ENCODE measurements around the gene BPGM. TPM values are rescaled to one million over a fixed set of nuclear protein-coding genes. Genes with fewer than 3 reads are reported as not detected.
A peak's percentile ranks its signal among the peaks of the same experiment; 100 is the strongest.
"Not testable (repeated sequence)": the region's sequence is repeated elsewhere in the genome, so short reads cannot be mapped to it uniquely, and the experiment has no call there.

BPGM gene
- total RNA-seq, 8 experiments from 2014 or later: 9.2 to 34.4 (median 19.8) TPM

DNA sequence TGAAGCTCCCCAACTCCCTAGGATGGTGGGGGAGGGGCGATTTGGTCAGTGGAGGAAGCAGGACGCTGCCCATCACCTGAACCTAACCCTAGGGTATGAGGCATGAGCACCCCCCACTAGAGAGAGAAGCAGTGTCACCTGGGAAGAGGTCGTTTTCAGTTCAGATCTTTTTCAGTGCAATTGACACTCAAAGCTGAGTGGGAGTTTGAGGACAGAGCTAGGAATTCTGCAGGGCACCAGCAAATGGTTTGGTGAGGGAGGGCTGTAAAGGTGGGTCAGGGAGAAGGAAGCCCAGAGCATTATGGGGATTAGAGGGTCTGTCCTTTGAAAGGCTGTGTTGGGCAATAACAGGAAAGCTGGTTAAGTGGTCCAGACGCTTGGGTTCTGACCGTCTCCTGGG lies 10.9 kb downstream of the BPGM start:
- Histone ChIP-seq H3K4me3 (no peak overlapping the region), H3K4me1 (replicated peaks in 1 of 2) (no peaks in the 10 kb centered on the region), H3K27ac (no peak overlapping the region)
- ATAC-seq (replicated peaks in 6 of 8): no peak
- in situ Hi-C loops (cut with MboI; ENCODE audit: low pct_unique_long_range_greater_than_20kb in 2 of 9, low sequenced_read_pairs in 9 of 9, unreplicated experiment in 9 of 9): no loop called here
- WGBS, 10 experiments: 70 to 100% (median 80%) methylated on average over 1 to 5 of the region's 5 CpGs; no CpG with 5 or more reads in 5 of the 10 experiments

DNA sequence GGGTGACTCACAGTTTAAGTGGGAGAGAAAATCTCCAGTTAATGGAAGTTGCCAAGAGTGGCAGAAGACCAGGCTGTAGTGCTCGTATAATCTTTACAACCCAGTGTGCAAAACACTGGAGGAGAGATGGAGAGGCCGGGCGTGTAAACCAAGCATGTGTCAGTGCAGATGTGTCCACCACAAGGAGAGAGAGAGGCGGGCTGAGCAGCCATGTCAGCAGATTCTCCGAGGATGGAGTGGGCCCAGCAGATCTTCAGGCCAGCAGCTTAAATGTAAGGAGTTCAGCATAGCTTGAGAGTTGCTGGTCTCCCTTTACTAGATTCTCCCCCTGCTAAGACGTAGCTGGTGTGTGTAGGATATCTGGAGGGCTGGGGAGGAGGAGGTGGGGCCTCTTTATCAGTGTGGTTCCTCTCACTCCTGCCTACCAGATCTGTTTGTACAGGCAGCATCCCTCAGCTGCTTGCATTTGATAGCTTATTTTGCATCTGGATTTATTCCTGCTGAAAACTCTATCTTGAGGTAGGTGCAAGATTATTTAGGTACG lies 13.7 kb downstream of the BPGM start:
- in situ Hi-C loops (cut with MboI; ENCODE audit: low pct_unique_long_range_greater_than_20kb in 2 of 9, low sequenced_read_pairs in 9 of 9, unreplicated experiment in 9 of 9): no loop called here
- Histone ChIP-seq H3K4me1 (replicated peaks in 1 of 2) (no peaks in the 10 kb centered on the region), H3K4me3 (no peak overlapping the region), H3K27ac (peak overlapping the region in 1 of 2 donors; percentile 16)
- ATAC-seq (replicated peaks in 6 of 8): peak in 5 of 8 experiments; percentile 17 to 81 (median 37)
- WGBS, 10 experiments: 17 to 100% (median 88%) methylated on average over 1 to 7 of the region's 7 CpGs

DNA sequence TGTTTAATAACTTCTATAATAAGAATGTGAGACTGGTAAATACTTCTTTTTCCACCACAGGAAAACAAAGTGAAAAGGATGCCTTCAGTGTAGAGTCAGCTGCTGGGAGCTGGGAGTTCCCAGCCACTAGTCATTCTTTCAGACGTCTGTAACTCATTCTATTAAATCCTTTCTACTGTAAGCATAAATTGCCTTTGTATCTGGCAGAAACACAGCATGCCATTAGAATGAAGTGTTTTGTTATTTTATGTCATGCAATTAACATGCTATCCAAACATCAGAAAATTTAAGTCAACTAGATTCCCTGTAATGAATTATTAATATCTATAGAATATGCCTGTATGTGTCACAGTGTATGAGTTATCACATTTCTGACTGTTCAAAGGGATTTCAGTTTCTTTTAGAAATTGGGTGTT lies 14.3 kb downstream of the BPGM start:
- no peak overlapping the region for H3K4me3 ChIP-seq
- ATAC-seq (replicated peaks in 6 of 8): peak in 3 of 8 experiments; percentile 81 to 89 (median 87)
- H3K4me1 ChIP-seq (replicated peaks in 1 of 2): no peaks in the 10 kb centered on the region
- 0 to 75% (median 40%) methylated on average over 1 of the region's 1 CpG; no CpG with 5 or more reads in 7 of the 10 experiments for WGBS, 10 experiments
- in situ Hi-C loops (cut with MboI; ENCODE audit: low pct_unique_long_range_greater_than_20kb in 2 of 9, low sequenced_read_pairs in 9 of 9, unreplicated experiment in 9 of 9): no loop called here
- H3K27ac ChIP-seq: no peak overlapping the region

DNA sequence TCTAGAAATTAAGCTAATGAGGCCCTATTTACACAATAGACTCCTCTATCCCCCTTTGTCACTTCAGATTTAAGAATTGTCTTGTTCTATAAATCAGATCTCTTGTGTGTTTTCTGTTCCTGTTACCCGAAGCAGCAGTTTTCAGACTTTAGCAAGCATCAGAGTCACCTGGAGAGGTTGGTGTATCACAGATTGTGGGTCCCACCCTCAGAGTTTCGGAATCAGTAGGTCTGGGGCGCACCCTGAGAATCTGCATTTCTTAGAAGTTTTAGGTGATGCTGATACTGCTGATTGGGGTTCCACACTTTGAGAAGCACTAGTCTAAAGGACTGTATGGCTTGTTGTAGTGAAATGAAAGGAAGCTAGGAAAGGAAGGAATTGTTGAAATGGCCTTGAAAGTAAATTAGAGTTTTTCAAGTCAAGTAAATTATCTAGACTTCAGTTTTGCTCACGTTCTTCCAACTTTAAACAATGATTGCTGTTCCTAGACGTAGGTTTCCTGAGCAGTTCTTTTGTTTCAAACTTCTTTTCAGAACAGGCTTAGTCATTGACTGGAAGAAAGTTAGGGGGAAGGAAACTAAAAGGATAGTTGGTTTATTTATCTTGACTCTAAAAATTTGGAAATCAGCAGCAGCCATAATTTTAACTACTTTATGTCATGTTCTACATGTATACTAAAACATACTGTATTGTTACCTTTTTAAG lies 15.7 kb downstream of the BPGM start:
- 48 to 100% (median 91%) methylated on average over 1 to 5 of the region's 5 CpGs; no CpG with 5 or more reads in 1 of the 10 experiments for WGBS, 10 experiments
- no peak for ATAC-seq (replicated peaks in 6 of 8)
- H3K4me1 ChIP-seq (replicated peaks in 1 of 2): no peaks in the 10 kb centered on the region
- H3K27ac ChIP-seq: no peak overlapping the region
- H3K4me3 ChIP-seq: no peak overlapping the region
- in situ Hi-C loops (cut with MboI; ENCODE audit: low pct_unique_long_range_greater_than_20kb in 2 of 9, low sequenced_read_pairs in 9 of 9, unreplicated experiment in 9 of 9): no loop called here

DNA sequence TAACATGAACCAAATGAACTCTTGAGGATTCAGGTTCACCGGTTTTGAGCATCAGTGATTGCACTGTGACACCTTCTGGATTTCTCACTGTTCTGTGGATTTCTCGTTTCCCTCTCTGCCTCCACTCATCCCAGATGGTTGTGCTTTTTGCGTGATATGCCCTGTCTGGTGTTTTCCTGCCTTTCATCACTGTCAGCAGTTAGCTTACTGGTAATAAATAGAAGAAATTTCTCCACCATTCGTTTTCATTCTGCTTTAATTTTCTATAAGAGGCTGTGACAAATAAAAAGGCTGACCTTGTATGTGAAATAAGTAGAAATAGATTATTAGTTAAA lies 16.2 kb downstream of the BPGM start:
- in situ Hi-C loops (cut with MboI; ENCODE audit: low pct_unique_long_range_greater_than_20kb in 2 of 9, low sequenced_read_pairs in 9 of 9, unreplicated experiment in 9 of 9): no loop called here
- ATAC-seq (replicated peaks in 6 of 8): no peak
- Histone ChIP-seq H3K4me3 (no peak overlapping the region), H3K4me1 (replicated peaks in 1 of 2) (no peaks in the 10 kb centered on the region), H3K27ac (no peak overlapping the region)
- 49 to 100% (median 85%) methylated on average over 2 to 4 of the region's 4 CpGs for WGBS, 10 experiments

DNA sequence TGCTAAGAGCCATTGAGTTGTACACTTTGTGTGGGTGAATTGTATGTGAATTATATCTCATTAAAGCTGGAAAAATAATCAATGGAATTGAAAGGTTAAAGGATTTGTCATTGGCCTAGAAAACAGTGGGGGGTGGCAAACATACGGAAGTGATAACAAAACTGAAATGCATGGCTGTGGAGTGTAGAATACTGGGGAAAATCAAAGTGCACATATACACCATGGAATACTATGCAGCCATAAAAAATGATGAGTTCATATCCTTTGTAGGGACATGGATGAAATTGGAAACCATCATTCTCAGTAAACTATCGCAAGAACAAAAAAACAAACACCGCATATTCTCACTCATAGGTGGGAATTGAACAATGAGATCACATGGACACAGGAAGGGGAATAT lies 18.4 kb downstream of the BPGM start:
- ATAC-seq (replicated peaks in 6 of 8); H3K4me1 ChIP-seq (replicated peaks in 1 of 2); in situ Hi-C loops (cut with MboI; ENCODE audit: low pct_unique_long_range_greater_than_20kb in 2 of 9, low sequenced_read_pairs in 9 of 9, unreplicated experiment in 9 of 9); H3K27ac ChIP-seq; H3K4me3 ChIP-seq: not testable (repeated sequence)
- WGBS, 10 experiments: 13 to 100% (median 60%) methylated on average over 1 of the region's 3 CpGs; no CpG with 5 or more reads in 3 of the 10 experiments

DNA sequence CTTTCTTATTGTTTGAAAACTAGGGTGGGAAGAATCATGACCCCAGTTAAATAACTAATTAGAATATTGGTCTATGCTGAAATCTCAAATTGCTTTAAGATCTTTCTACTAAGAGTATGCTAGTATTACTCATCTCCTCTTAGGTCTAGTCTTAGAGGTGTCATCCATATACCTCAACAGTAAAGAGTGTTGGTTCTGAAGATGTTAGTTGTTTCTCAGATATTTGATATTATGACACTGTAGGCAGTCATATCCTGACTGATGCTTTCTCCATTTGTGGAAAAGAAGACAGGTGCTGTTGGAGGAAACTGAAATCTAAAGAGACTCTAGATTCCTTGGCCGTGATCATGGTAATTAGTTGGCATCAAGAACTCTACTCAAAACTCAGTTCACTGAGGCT lies 21.2 kb downstream of the BPGM start:
- Histone ChIP-seq H3K27ac (no peak overlapping the region), H3K4me1 (replicated peaks in 1 of 2) (peaks cover 0 to 2% of the 10 kb centered on the region in 2 donors), H3K4me3 (no peak overlapping the region)
- in situ Hi-C loops (cut with MboI; ENCODE audit: low pct_unique_long_range_greater_than_20kb in 2 of 9, low sequenced_read_pairs in 9 of 9, unreplicated experiment in 9 of 9): no loop called here
- no peak for ATAC-seq (replicated peaks in 6 of 8)
- 67 to 86% methylated on average over 1 of the region's 1 CpG; no CpG with 5 or more reads in 8 of the 10 experiments for WGBS, 10 experiments

DNA sequence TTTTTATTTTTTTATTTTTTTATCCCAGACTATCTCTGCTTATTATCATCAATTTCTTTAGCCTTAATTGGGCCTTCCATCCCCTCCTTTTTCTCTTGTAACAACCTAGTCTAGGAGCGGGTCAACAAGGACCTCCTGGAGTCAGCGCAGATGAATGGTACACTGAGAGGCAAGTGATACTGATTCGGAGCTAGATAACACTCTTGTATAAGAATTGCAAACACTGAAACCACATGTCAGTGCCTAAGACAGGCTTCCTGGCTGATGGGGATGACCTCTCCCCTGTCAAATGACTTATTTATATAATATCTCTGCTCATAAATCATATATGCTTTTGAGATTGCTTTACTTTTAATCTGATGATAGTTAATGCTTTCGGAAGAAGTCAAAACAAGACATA lies 22.7 kb downstream of the BPGM start:
- no peak overlapping the region for H3K4me3 ChIP-seq
- in situ Hi-C loops (cut with MboI; ENCODE audit: low pct_unique_long_range_greater_than_20kb in 2 of 9, low sequenced_read_pairs in 9 of 9, unreplicated experiment in 9 of 9): no loop called here
- 67 to 100% (median 85%) methylated on average over 1 to 4 of the region's 4 CpGs for WGBS, 10 experiments
- no peak overlapping the region for H3K27ac ChIP-seq
- ATAC-seq (replicated peaks in 6 of 8): no peak
- H3K4me1 ChIP-seq (replicated peaks in 1 of 2): peaks cover 0 to 2% of the 10 kb centered on the region in 2 donors

DNA sequence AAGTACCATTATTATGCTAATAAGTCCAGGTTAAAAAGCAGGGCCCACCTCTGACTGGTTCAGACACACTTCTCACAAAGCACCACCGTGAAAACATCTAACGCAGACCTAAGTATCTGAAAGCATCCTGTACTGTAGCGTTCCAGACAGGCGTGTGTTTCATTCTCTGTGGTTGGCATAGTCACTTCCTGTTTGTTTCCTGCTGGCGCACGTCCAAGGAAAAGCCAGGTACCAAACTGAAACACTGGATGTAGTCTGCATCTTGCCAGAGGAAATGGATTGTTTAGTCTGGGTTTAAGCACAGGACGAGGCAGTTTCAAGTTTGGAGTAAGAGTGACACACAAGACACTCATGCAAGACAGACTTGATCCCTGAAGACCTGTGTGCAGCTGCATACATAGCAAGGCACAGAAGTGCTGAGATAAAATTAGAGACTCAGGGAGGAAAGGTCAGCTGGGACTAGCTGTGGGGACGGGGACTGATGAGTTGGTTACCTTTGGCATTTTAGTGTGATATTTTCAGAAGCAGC lies 23.3 kb downstream of the BPGM start:
- Histone ChIP-seq H3K4me1 (replicated peaks in 1 of 2) (peaks cover 0 to 2% of the 10 kb centered on the region in 2 donors), H3K27ac (peak overlapping the region in 1 of 2 donors; percentile 26), H3K4me3 (no peak overlapping the region)
- 21 to 92% (median 63%) methylated on average over 1 to 7 of the region's 8 CpGs; no CpG with 5 or more reads in 2 of the 10 experiments for WGBS, 10 experiments
- in situ Hi-C loops (cut with MboI; ENCODE audit: low pct_unique_long_range_greater_than_20kb in 2 of 9, low sequenced_read_pairs in 9 of 9, unreplicated experiment in 9 of 9): no loop called here
- ATAC-seq (replicated peaks in 6 of 8): peak in 2 of 8 experiments; percentile 48 to 49

DNA sequence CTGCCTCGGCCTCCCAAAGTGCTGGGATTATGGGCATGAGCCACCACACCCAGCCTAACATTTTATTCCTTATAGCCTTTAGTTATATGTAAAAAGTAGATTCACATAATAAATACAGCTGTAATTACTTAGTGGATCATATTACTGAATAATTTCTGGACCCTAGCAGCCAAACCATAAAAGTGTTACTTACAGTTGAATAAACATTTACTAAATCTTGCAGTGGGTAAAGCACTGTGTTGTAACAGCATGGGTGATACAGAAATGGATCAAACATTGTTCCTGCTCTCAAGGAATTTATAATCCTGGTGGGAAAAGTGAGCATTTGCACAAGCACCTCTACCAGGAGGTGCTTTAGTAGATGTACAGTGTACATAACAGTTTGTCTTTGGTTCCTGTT lies 25.0 kb downstream of the BPGM start:
- Histone ChIP-seq H3K4me3 (no peak overlapping the region), H3K4me1 (replicated peaks in 1 of 2) (peaks cover 0 to 2% of the 10 kb centered on the region in 2 donors), H3K27ac (no peak overlapping the region)
- in situ Hi-C loops (cut with MboI; ENCODE audit: low pct_unique_long_range_greater_than_20kb in 2 of 9, low sequenced_read_pairs in 9 of 9, unreplicated experiment in 9 of 9): no loop called here
- WGBS, 10 experiments: 11 to 100% (median 80%) methylated on average over 1 of the region's 1 CpG; no CpG with 5 or more reads in 3 of the 10 experiments
- ATAC-seq (replicated peaks in 6 of 8): peak in 1 of 8 experiments; percentile 99

DNA sequence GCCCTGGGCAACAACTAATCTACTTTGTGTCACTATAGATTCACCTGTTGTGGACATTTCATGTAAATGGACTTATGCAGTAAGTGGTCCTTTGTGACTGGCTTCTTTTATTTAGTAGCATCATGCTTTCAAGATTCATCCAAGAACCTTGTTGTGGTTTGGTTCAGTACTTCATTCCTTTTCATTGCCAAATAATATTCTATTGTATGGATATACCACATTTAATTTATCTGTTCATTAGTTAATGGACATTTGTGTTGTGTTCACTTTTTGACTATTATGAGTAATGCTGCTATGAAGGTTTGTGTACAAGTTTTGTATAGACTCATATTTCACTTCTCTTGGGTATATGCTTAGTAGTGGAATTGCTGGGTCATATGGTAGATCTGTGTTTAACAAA lies 27.8 kb downstream of the BPGM start:
- in situ Hi-C loops (cut with MboI; ENCODE audit: low pct_unique_long_range_greater_than_20kb in 2 of 9, low sequenced_read_pairs in 9 of 9, unreplicated experiment in 9 of 9): no loop called here
- no peak for ATAC-seq (replicated peaks in 6 of 8)
- no peak overlapping the region for H3K4me3 ChIP-seq

DNA sequence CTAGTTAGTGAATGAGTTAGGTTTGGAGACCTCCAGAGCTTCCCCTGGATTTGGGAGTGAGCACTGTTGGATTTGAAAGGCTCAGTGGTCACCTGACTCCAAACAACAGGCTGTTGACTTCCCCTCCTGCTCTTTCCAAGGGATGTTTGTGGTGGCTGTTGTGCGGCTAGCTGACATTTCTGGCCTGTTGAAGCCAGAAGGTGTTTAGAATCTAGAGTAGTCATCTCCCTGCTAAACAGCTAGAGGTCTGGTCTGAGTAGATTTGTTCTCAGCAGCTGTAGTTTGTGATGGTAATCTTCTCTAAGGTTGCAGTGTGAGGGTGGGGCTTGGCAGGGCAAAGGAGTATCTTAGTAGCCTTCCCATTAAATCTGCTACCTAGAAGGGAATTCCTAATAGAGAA lies 30.1 kb downstream of the BPGM start:
- ATAC-seq (replicated peaks in 6 of 8): peak in 1 of 8 experiments; percentile 19
- in situ Hi-C loops (cut with MboI; ENCODE audit: low pct_unique_long_range_greater_than_20kb in 2 of 9, low sequenced_read_pairs in 9 of 9, unreplicated experiment in 9 of 9): loop anchor here in 2 of 9 experiments (25.0 kb wide), 1 partner anchor 286 kb away; no protein-coding TSS in a partner anchor
- no peak overlapping the region for H3K27ac ChIP-seq
- WGBS, 10 experiments: 90 to 100% (median 100%) methylated on average over 1 of the region's 1 CpG; no CpG with 5 or more reads in 7 of the 10 experiments
- no peaks in the 10 kb centered on the region for H3K4me1 ChIP-seq (replicated peaks in 1 of 2)
- no peak overlapping the region for H3K4me3 ChIP-seq

More for the DNA sequence above, 27.8 kb downstream of the BPGM start:
- H3K27ac ChIP-seq: no peak overlapping the region
- H3K4me1 ChIP-seq (replicated peaks in 1 of 2): peaks cover 0 to 2% of the 10 kb centered on the region in 2 donors

DNA sequence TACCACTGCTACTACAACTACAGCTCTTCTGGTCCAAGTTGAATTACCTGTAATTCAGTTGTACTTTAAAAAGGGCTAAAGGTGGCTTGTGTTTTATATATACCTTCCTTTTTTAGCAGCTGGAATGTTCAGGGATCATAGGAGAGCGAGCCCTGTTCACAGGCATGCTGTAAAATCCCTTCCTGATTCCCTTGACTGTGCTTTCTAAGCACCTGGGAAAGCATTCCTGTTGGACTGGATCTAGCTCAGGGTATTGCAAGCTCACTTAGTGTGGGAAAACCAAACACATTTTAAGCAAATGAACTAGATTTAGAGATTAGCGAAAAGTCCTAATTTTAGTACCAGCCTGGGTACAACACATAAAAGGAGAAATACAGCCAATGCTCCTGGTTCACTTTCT lies 31.5 kb downstream of the BPGM start:
- no peak overlapping the region for H3K27ac ChIP-seq
- in situ Hi-C loops (cut with MboI; ENCODE audit: low pct_unique_long_range_greater_than_20kb in 2 of 9, low sequenced_read_pairs in 9 of 9, unreplicated experiment in 9 of 9): loop anchor here in 2 of 9 experiments (25.0 kb wide), 1 partner anchor 284 kb away; no protein-coding TSS in a partner anchor
- WGBS, 10 experiments: 60 to 100% (median 100%) methylated on average over 1 to 2 of the region's 2 CpGs
- H3K4me1 ChIP-seq (replicated peaks in 1 of 2): no peaks in the 10 kb centered on the region
- no peak overlapping the region for H3K4me3 ChIP-seq
- no peak for ATAC-seq (replicated peaks in 6 of 8)
